Chondrocyte (in vitro differentiated cells): Measurements from ENCODE around the gene IPO5. TPM values are rescaled to one million over a fixed set of nuclear protein-coding genes. Genes with fewer than 3 reads are reported as not detected.

ENCODE experiments used
- DNase-seq: peaks from one replicate; pipeline ENCODE4 v3.0.0; 2021; ENCODE audit warnings: mixed read lengths, low spot score
- H3K27ac Mint-ChIP-seq: one replicate; pipeline ENCODE4 v1.8.0; 2021; ENCODE audit warnings: mild to moderate bottlenecking, moderate library complexity, mixed read lengths; ENCODE audit not compliant: unreplicated experiment
- H3K27me3 Mint-ChIP-seq: 2 replicates; pipeline ENCODE4 v1.8.0; 2021; ENCODE audit warnings: low read depth, mixed read lengths
- H3K36me3 Mint-ChIP-seq: 2 replicates; pipeline ENCODE4 v1.8.0; 2021; ENCODE audit warnings: low read depth, mixed read lengths
- H3K4me1 Mint-ChIP-seq: 2 replicates; pipeline ENCODE4 v1.8.0; 2021; ENCODE audit warnings: low read depth, mild to moderate bottlenecking, mixed read lengths
- H3K4me3 Mint-ChIP-seq: one replicate; pipeline ENCODE4 v1.8.0; 2021; ENCODE audit warnings: mild to moderate bottlenecking, moderate library complexity, mixed read lengths; ENCODE audit not compliant: unreplicated experiment
- H3K9me3 Mint-ChIP-seq: 2 replicates; pipeline ENCODE4 v1.8.0; 2021; ENCODE audit warnings: low read depth, mixed read lengths
- total RNA-seq: library from RNA; stranded (reverse); gene quantifications from 3 replicates; pipeline ENCODE4 v1.2.1, GENCODE V29; 2021
- TF ChIP-seq, protein P1 (sequence below): fragments of 200-600 bp; sonication (generic); IDR thresholded peaks from 2 replicates; pipeline ENCODE4 v1.5.0; 2021; ENCODE audit warnings: antibody characterized with exemption, mild to moderate bottlenecking, moderate library complexity

IPO5 gene
- total RNA-seq, 1 donor from 2014 or later: 119 TPM

DNA sequence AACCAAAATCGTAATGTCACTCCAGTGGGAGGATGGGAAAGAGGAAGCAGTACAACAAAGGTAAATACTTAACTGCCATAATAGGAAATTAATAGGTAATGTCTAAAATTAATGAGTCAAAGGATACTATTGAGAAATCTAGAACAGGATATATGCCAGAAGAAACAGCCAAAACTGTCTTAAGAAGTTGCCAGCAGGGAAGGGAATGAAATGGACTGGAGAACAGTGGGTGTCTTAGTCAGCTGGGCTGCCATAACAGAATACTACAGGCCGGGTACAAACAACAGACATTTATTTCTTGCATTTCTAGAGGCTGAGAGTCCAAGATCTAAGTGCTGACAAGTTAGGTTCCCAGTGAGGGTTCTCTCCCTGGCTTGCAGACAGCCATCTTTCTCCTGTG lies 40.3 kb upstream of the IPO5 start:
- TF ChIP-seq, protein P1, sequence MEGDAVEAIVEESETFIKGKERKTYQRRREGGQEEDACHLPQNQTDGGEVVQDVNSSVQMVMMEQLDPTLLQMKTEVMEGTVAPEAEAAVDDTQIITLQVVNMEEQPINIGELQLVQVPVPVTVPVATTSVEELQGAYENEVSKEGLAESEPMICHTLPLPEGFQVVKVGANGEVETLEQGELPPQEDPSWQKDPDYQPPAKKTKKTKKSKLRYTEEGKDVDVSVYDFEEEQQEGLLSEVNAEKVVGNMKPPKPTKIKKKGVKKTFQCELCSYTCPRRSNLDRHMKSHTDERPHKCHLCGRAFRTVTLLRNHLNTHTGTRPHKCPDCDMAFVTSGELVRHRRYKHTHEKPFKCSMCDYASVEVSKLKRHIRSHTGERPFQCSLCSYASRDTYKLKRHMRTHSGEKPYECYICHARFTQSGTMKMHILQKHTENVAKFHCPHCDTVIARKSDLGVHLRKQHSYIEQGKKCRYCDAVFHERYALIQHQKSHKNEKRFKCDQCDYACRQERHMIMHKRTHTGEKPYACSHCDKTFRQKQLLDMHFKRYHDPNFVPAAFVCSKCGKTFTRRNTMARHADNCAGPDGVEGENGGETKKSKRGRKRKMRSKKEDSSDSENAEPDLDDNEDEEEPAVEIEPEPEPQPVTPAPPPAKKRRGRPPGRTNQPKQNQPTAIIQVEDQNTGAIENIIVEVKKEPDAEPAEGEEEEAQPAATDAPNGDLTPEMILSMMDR: no peak
- Mint-ChIP-seq H3K4me3 (no peak overlapping the region), H3K9me3 (peaks cover 26% of the 10 kb centered on the region), H3K36me3 (peaks cover 3% of the 10 kb centered on the region), H3K27me3 (no peaks in the 10 kb centered on the region), H3K27ac (no peak overlapping the region), H3K4me1 (peaks cover 4% of the 10 kb centered on the region)
- DNase-seq: no peak

- Mint-ChIP-seq H3K27ac (no peak overlapping the region), H3K27me3 (no peaks in the 10 kb centered on the region), H3K36me3 (peaks cover 3% of the 10 kb centered on the region), H3K4me1 (peaks cover 4% of the 10 kb centered on the region), H3K4me3 (no peak overlapping the region), H3K9me3 (peaks cover 26% of the 10 kb centered on the region)
- TF ChIP-seq, protein P1: no peak
- no peak for DNase-seq
These were observed 38.9 kb upstream of the IPO5 start for GRCh38 chr13:97914540-97914939.

- Mint-ChIP-seq H3K9me3 (peaks cover 3% of the 10 kb centered on the region), H3K4me1 (no peaks in the 10 kb centered on the region), H3K4me3 (no peak overlapping the region), H3K36me3 (no peaks in the 10 kb centered on the region), H3K27ac (no peak overlapping the region), H3K27me3 (no peaks in the 10 kb centered on the region)
- no peak for DNase-seq
- TF ChIP-seq, protein P1: no peak
These were observed 32.2 kb upstream of the IPO5 start for GRCh38 chr13:97921176-97921816.

DNA sequence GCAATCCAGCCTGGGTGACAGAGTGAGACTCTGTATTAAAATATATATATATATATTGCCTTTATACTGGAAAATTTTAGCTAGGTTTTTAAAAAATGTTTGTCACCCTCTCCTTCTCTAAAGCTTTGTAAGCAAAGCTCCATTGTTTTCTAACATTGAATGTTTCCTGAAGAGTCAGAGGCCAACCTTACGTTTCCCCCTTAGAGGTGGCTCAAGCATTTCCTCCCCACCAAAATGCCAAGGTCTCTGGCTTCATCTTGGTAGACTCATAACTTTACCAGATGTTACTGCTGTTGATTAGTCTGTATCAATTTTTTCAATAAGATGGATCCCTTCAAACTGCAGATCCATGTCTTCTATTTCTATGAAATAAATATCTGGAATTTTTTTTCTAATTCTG lies 25.2 kb upstream of the IPO5 start:
- Mint-ChIP-seq H3K27me3 (no peaks in the 10 kb centered on the region), H3K4me3 (no peak overlapping the region), H3K9me3 (no peaks in the 10 kb centered on the region), H3K27ac (no peak overlapping the region), H3K4me1 (peaks cover 4% of the 10 kb centered on the region), H3K36me3 (no peaks in the 10 kb centered on the region)
- TF ChIP-seq, protein P1: no peak
- no peak for DNase-seq

GRCh38 chr13:97932036-97932435 lies 21.4 kb upstream of the IPO5 start:
- H3K4me3 Mint-ChIP-seq: no peak overlapping the region
- no peak for DNase-seq
- TF ChIP-seq, protein P1: no peak
- H3K27me3 Mint-ChIP-seq: no peaks in the 10 kb centered on the region
- H3K4me1 Mint-ChIP-seq: peaks cover 14% of the 10 kb centered on the region
- H3K36me3 Mint-ChIP-seq: no peaks in the 10 kb centered on the region
- no peaks in the 10 kb centered on the region for H3K9me3 Mint-ChIP-seq
- H3K27ac Mint-ChIP-seq: no peak overlapping the region
